ENCODE measurements around the gene ACTN4. TPM values are rescaled to one million over a fixed set of nuclear protein-coding genes. Genes with fewer than 3 reads are reported as not detected.

Gene ACTN4
- polyA plus RNA-seq, 2 of the 4 experiments (the other 2 are of a cell fraction), result 605 to 967 TPM

GRCh38 chr19:38618590-38619360 is 28.7 kb upstream of the ACTN4 start, which contains the start of gene EIF3K (continued):
- TF ChIP-seq RNF2 (IDR thresholded peaks at IDR 0.05; ENCODE audit: borderline replicate concordance, low read depth) (no peak), RAD21 (conservative IDR thresholded peaks at IDR 0.05 in 1 of 2, IDR thresholded peaks at IDR 0.05 in 1 of 2) (peak in 1 of 2 experiments; percentile 10; a peak in 1 of 5 replicates), ZSCAN20 (CRISPR knock-in tag; IDR thresholded peaks at IDR 0.05) (no peak), MAFK (IDR thresholded peaks at IDR 0.05; ENCODE audit: partially characterized antibody) (no peak), HMGXB4 (CRISPR knock-in tag; IDR thresholded peaks at IDR 0.05; ENCODE audit: borderline replicate concordance) (peak; percentile 71; the same call in 1 of the 2 replicates), KDM1A (IDR thresholded peaks at IDR 0.05; ENCODE audit: low read depth) (no peak), FOXS1 (CRISPR knock-in tag; IDR thresholded peaks at IDR 0.05) (peak; percentile 42; the same call in 1 of the 2 replicates), EP300 (IDR thresholded peaks at IDR 0.05) (no peak), ZC3H11A (IDR thresholded peaks at IDR 0.05) (no peak), SREBF2 (IDR thresholded peaks at IDR 0.05) (no peak), HEYL (CRISPR knock-in tag; IDR thresholded peaks at IDR 0.05) (no peak), PBX3 (IDR thresholded peaks at IDR 0.05) (no peak), E2F6 (IDR thresholded peaks at IDR 0.05; ENCODE audit: borderline replicate concordance, low read depth) (peak; percentile 98), EHF (CRISPR knock-in tag; IDR thresholded peaks at IDR 0.05) (peak; percentile 77; the same call in 1 of the 2 replicates), GATA3 (IDR thresholded peaks at IDR 0.05; ENCODE audit: borderline replicate concordance) (peak; percentile 39; the same call in 1 of the 2 replicates), MAX (IDR thresholded peaks at IDR 0.05) (peak; percentile 99), SMC3 (IDR thresholded peaks at IDR 0.05) (peak; percentile 26; the same call in 1 of the 3 replicates), CHD2 (IDR thresholded peaks at IDR 0.05; ENCODE audit: low read length, partially characterized antibody) (no peak), CEBPB (IDR thresholded peaks at IDR 0.05) (no peak), KDM5A (IDR thresholded peaks at IDR 0.05) (peak; percentile 62; the same call in 1 of the 2 replicates), CBX8 (IDR thresholded peaks at IDR 0.05) (no peak), HOXB13 (CRISPR knock-in tag; IDR thresholded peaks at IDR 0.05; ENCODE audit: low read depth) (peak; percentile 89; the same call in 1 of the 2 replicates), NPAS2 (CRISPR knock-in tag; IDR thresholded peaks at IDR 0.05; ENCODE audit: borderline replicate concordance) (peak; percentile 95), BHLHE40 (IDR thresholded peaks at IDR 0.05; ENCODE audit: low read depth, low read length) (peak; percentile 70; the same call in 1 of the 2 replicates), FOSB (CRISPR knock-in tag; IDR thresholded peaks at IDR 0.05) (no peak), CHD4 (IDR thresholded peaks at IDR 0.05; ENCODE audit: borderline replicate concordance) (no peak), POLR2A (IDR thresholded peaks at IDR 0.05; ENCODE audit: low read length) (peak; percentile 85)
